PC-9 (cell line): ENCODE data around the gene ST6GALNAC6. TPM values are rescaled to one million over a fixed set of nuclear protein-coding genes. Genes with fewer than 3 reads are reported as not detected.

Experiments
- BruUV-seq: library from RNA; stranded (reverse); fragments of 400-500 nt; replicated peaks from 2 replicates; lab custom pipeline; 2021; lab: Mats Ljungman, UMichigan
- CTCF ChIA-PET: fragments of 300-600 bp; sonication (Branson Sonifier 250); formaldehyde crosslinking; loops from one replicate; lab custom pipeline; 2022; ENCODE audit warnings: antibody characterized with exemption; lab: Charles Lee
- POLR2A ChIA-PET: fragments of 300-600 bp; sonication (Branson Sonifier 250); formaldehyde crosslinking; loops from one replicate; lab custom pipeline; 2022; ENCODE audit warnings: antibody characterized with exemption; ENCODE audit not compliant: unreplicated experiment; lab: Charles Lee
- DNase-seq, 2 experiments: peaks; one replicate each; pipeline versions ENCODE4 v3.0.0 to v3.0.0-alpha.2; 2015 to 2022; ENCODE audit warnings: mixed read lengths in 1 of 2
- H2AFZ ChIP-seq: fragments of 200-600 bp; sonication (generic); 2 replicates; pipeline ENCODE4 v1.8.1; 2017; ENCODE audit warnings: antibody characterized with exemption
- H3F3A ChIP-seq: fragments of 200-600 bp; sonication (generic); 2 replicates; pipeline ENCODE4 v1.8.1; 2017; ENCODE audit warnings: antibody characterized with exemption, mild to moderate bottlenecking, low read depth; ENCODE audit not compliant: insufficient read depth
- H3K27ac ChIP-seq: fragments of 200-600 bp; sonication (generic); 2 replicates; pipeline ENCODE4 v1.6.1; 2016; ENCODE audit warnings: mixed run types
- H3K27me3 ChIP-seq: fragments of 200-600 bp; sonication (generic); 2 replicates; pipeline ENCODE4 v1.6.1; 2016; ENCODE audit warnings: low read depth, mixed run types; ENCODE audit not compliant: insufficient read depth
- H3K36me3 ChIP-seq: fragments of 200-600 bp; sonication (generic); 2 replicates; pipeline ENCODE4 v1.6.1; 2016; ENCODE audit warnings: low read depth, mixed run types
- H3K4me1 ChIP-seq: fragments of 200-600 bp; sonication (generic); replicated peaks from 2 replicates; pipeline ENCODE4 v1.6.1; 2016; ENCODE audit warnings: mixed run types; ENCODE audit not compliant: insufficient read depth
- H3K4me2 ChIP-seq: fragments of 200-600 bp; sonication (generic); 2 replicates; pipeline ENCODE4 v1.6.1; 2017; ENCODE audit warnings: mixed run types
- H3K4me3 ChIP-seq: fragments of 200-600 bp; sonication (generic); 2 replicates; pipeline ENCODE4 v1.6.1; 2016; ENCODE audit warnings: mixed run types
- H3K79me2 ChIP-seq: fragments of 200-600 bp; sonication (generic); 2 replicates; pipeline ENCODE4 v1.6.1; 2017; ENCODE audit warnings: low read depth, mixed run types
- H3K9me2 ChIP-seq: fragments of 200-600 bp; sonication (generic); 2 replicates; pipeline ENCODE4 v1.8.1; 2017; ENCODE audit warnings: mild to moderate bottlenecking; ENCODE audit not compliant: insufficient read depth
- H3K9me3 ChIP-seq: fragments of 200-600 bp; sonication (generic); 2 replicates; pipeline ENCODE4 v1.8.1; 2016; ENCODE audit warnings: low read depth; ENCODE audit not compliant: insufficient read depth
- H4K20me1 ChIP-seq: fragments of 200-600 bp; sonication (generic); 2 replicates; pipeline ENCODE4 v1.8.1; 2017; ENCODE audit not compliant: insufficient read depth
- CTCF ChIP-seq: fragments of 200-600 bp; sonication (generic); conservative IDR thresholded peaks from 2 replicates; pipeline ENCODE4 v1.6.1; 2017; ENCODE audit warnings: mixed run types, antibody characterized with exemption, mild to moderate bottlenecking, moderate library complexity
- EZH2 ChIP-seq: fragments of 200-600 bp; sonication (generic); IDR thresholded peaks from 2 replicates; pipeline ENCODE4 v1.8.0; 2017; ENCODE audit warnings: antibody characterized with exemption, low read depth
- intact Hi-C: fragments of 100-400 bp; cut with micrococcal nuclease; formaldehyde crosslinking; loops from one replicate; pipeline ENCODE4 v1.10.0; 2022; ENCODE audit not compliant: unreplicated experiment
- total RNA-seq: library from RNA; stranded (reverse); gene quantifications from 2 replicates; pipeline ENCODE4 v1.2.3, GENCODE V29; 2021

Gene ST6GALNAC6
- total RNA-seq, 1 experiment from 2014 or later: 23.3 TPM

- BruUV-seq: no TSS peak
- no peaks in the 10 kb centered on the region for H4K20me1 ChIP-seq
- no peaks in the 10 kb centered on the region for H3K36me3 ChIP-seq
- H3K79me2 ChIP-seq: no peaks in the 10 kb centered on the region
- intact Hi-C loops: no loop called here
- H2AFZ ChIP-seq: no peak overlapping the region
- H3K4me3 ChIP-seq: no peak overlapping the region
- H3K9me2 ChIP-seq: no peaks in the 10 kb centered on the region
- no peak overlapping the region for H3K4me2 ChIP-seq
- no peak overlapping the region for H3K27ac ChIP-seq
- TF ChIP-seq EZH2: no peak
- TF ChIP-seq CTCF: no peak
- no peaks in the 10 kb centered on the region for H3K27me3 ChIP-seq
- ChIA-PET CTCF (interaction anchor here (0.5 kb wide), 1 partner anchor 383 kb away, joined by 18 read pairs; no protein-coding TSS in a partner anchor), POLR2A (no interaction called here)
- H3F3A ChIP-seq: peaks cover 31% of the 10 kb centered on the region
- peaks cover 20% of the 10 kb centered on the region; the same call in 1 of the 2 replicates for H3K4me1 ChIP-seq
- DNase-seq: no peak
- H3K9me3 ChIP-seq: no peaks in the 10 kb centered on the region
These were observed 4.4 kb upstream of the ST6GALNAC6 start for GRCh38 chr9:127903557-127904475.

- H3K9me3 ChIP-seq: no peaks in the 10 kb centered on the region
- no peaks in the 10 kb centered on the region for H3K9me2 ChIP-seq
- H3K36me3 ChIP-seq: peaks cover 13% of the 10 kb centered on the region
- H3K79me2 ChIP-seq: peaks cover 4% of the 10 kb centered on the region; the same call in 1 of the 2 replicates
- H4K20me1 ChIP-seq: no peaks in the 10 kb centered on the region
- no peak for TF ChIP-seq EZH2
- no peak for TF ChIP-seq CTCF
- CTCF ChIA-PET: no interaction called here
- H3F3A ChIP-seq: peaks cover 29% of the 10 kb centered on the region
- BruUV-seq: TSS peak; percentile 28
- no peaks in the 10 kb centered on the region for H3K27me3 ChIP-seq
- POLR2A ChIA-PET: interaction anchor here (0.5 kb wide), 1 partner anchor 156 kb away, joined by 4 read pairs; no protein-coding TSS in a partner anchor
- H3K4me3 ChIP-seq: peak overlapping the region; percentile 91
- peaks cover 23% of the 10 kb centered on the region; the same call in 1 of the 2 replicates for H3K4me1 ChIP-seq
- intact Hi-C loops: no loop called here
- H2AFZ ChIP-seq: peak overlapping the region; percentile 81
- peak overlapping the region; percentile 84 for H3K4me2 ChIP-seq
- peak in 1 of 2 experiments; percentile 36 for DNase-seq
- no peak overlapping the region for H3K27ac ChIP-seq
These were observed 823 bp downstream of the ST6GALNAC6 start for GRCh38 chr9:127898433-127899127.

- Histone ChIP-seq H3K79me2 (peaks cover 4% of the 10 kb centered on the region; the same call in 1 of the 2 replicates), H3F3A (peaks cover 24% of the 10 kb centered on the region; the same call in 1 of the 2 replicates), H3K4me1 (peaks cover 21% of the 10 kb centered on the region; the same call in 1 of the 2 replicates), H3K4me2 (peak overlapping the region; percentile 20; the same call in 1 of the 2 replicates), H3K9me3 (peaks cover 8% of the 10 kb centered on the region; the same call in 1 of the 2 replicates), H2AFZ (no peak overlapping the region), H4K20me1 (no peaks in the 10 kb centered on the region), H3K36me3 (peaks cover 24% of the 10 kb centered on the region), H3K9me2 (no peaks in the 10 kb centered on the region), H3K4me3 (no peak overlapping the region), H3K27me3 (no peaks in the 10 kb centered on the region), H3K27ac (no peak overlapping the region)
- no TSS peak for BruUV-seq
- TF ChIP-seq CTCF (no peak), EZH2 (no peak)
- ChIA-PET POLR2A (interaction anchor here (0.7 kb wide), 1 partner anchor 14 kb away, joined by 3 read pairs; no protein-coding TSS in a partner anchor), CTCF (interaction anchor here (0.5 to 1.0 kb wide), 4 partner anchors 27 to 984 kb away, joined by 3 to 6 read pairs (median 5); no protein-coding TSS in a partner anchor)
- DNase-seq: peak in 1 of 2 experiments; percentile 37
- intact Hi-C loops: no loop called here
These were observed 2.2 kb downstream of the ST6GALNAC6 start for GRCh38 chr9:127897193-127897692.
